ENCODE measurements around the gene NELFE. TPM values are rescaled to one million over a fixed set of nuclear protein-coding genes. Genes with fewer than 3 reads are reported as not detected.
A peak's percentile ranks its signal among the peaks of the same experiment; 100 is the strongest.

The NELFE gene
- total and polyA plus RNA-seq, 11 donors, result 35.4 to 82.0 (median 46.4) TPM

- Histone ChIP-seq H3K27ac (peak overlapping the region in 1 of 12 donors; percentile 75), H3K36me3 (no peaks in the 10 kb centered on the region), H3K4me1 (peaks cover 0 to 17% (median 0%) of the 10 kb centered on the region in 12 donors), H3K27me3 (no peaks in the 10 kb centered on the region), H3K4me3 (peak overlapping the region in 9 of 12 donors; percentile 15 to 56 (median 39)), H3K9me3 (no peaks in the 10 kb centered on the region)
- WGBS, 4 donors, result 64 to 80% (median 75%) methylated on average over 11 of the region's 11 CpGs
- intact Hi-C loops (cut with DNase I), result no loop called here
- DNase-seq (no peak), ATAC-seq (no peak)
- TF ChIP-seq POLR2A (IDR thresholded peaks at IDR 0.05), result no peak
- no peak for TF ChIP-seq CTCF (IDR thresholded peaks at IDR 0.05)
Measured at GRCh38 chr6:31927863-31928671, 30.7 kb downstream of the NELFE start.

- WGBS, 4 donors, result 58 to 62% (median 61%) methylated on average over 11 of the region's 11 CpGs
- Histone ChIP-seq H3K9me3 (no peaks in the 10 kb centered on the region), H3K36me3 (no peaks in the 10 kb centered on the region), H3K27ac (peak within 1 kb of the TSS in 1 of 12 donors; percentile 75), H3K4me1 (peaks cover 0 to 17% (median 0%) of the 10 kb centered on the region in 12 donors), H3K4me3 (peak within 1 kb of the TSS in 9 of 12 donors; percentile 15 to 56 (median 39)), H3K27me3 (no peaks in the 10 kb centered on the region)
- DNase-seq (no peak), ATAC-seq (peak in 3 of 4 donors; percentile 24 to 31 (median 24))
- intact Hi-C loops (cut with DNase I), result no loop called here
- no peak for TF ChIP-seq POLR2A (IDR thresholded peaks at IDR 0.05)
- TF ChIP-seq CTCF (IDR thresholded peaks at IDR 0.05), result no peak
Measured at GRCh38 chr6:31927242-31927862, 31.4 kb downstream of the NELFE start, which contains the start of gene C2. TSS of gene C2 (plus strand) at chr6:31927717. CDS start at chr6:31927753, 36 bp downstream.

GRCh38 chr6:31922942-31923341 is 35.8 kb downstream of the NELFE start:
- Histone ChIP-seq H3K4me1 (peaks cover 0 to 7% (median 0%) of the 10 kb centered on the region in 12 donors), H3K4me3 (no peak overlapping the region), H3K9me3 (no peaks in the 10 kb centered on the region), H3K36me3 (no peaks in the 10 kb centered on the region), H3K27ac (no peak overlapping the region), H3K27me3 (no peaks in the 10 kb centered on the region)
- intact Hi-C loops (cut with DNase I), result no loop called here
- DNase-seq, result no peak
- ATAC-seq, result no peak
- 11 to 15% (median 12%) methylated on average over 5 of the region's 5 CpGs for whole genome bisulfite sequencing, 4 donors
- peak in 2 of 12 donors; percentile 9 to 13 for TF ChIP-seq CTCF (IDR thresholded peaks at IDR 0.05)
- no peak for TF ChIP-seq POLR2A (IDR thresholded peaks at IDR 0.05)

- intact Hi-C loops (cut with DNase I), result no loop called here
- 77 to 89% (median 81%) methylated on average over 2 of the region's 2 CpGs for WGBS, 4 donors
Measured at GRCh38 chr6:31920811-31921210, 38.0 kb downstream of the NELFE start.

More at GRCh38 chr6:31920811-31921210, 38.0 kb downstream of the NELFE start:
- H3K4me1 ChIP-seq, result no peaks in the 10 kb centered on the region
- H3K4me3 ChIP-seq, result no peak overlapping the region
- no peaks in the 10 kb centered on the region for H3K36me3 ChIP-seq
- H3K9me3 ChIP-seq, result no peaks in the 10 kb centered on the region
- H3K27me3 ChIP-seq, result no peaks in the 10 kb centered on the region
- no peak overlapping the region for H3K27ac ChIP-seq
- DNase-seq, result no peak
- TF ChIP-seq POLR2A (IDR thresholded peaks at IDR 0.05), result no peak
- no peak for TF ChIP-seq CTCF (IDR thresholded peaks at IDR 0.05)
- peak in 1 of 4 donors; percentile 39 for ATAC-seq

Measured in heart left ventricle (tissue), 16 donors.